ENCODE results near the gene PLXDC2. TPM values are rescaled to one million over a fixed set of nuclear protein-coding genes. Genes with fewer than 3 reads are reported as not detected.

The PLXDC2 gene
- total RNA-seq, 1 experiment from 2014 or later: 0.20 TPM

GRCh38 chr10:19772972-19773371 lies 43.3 kb upstream of the PLXDC2 start:
- H3K27ac ChIP-seq (ENCODE audit: low read depth, low read length): no peak overlapping the region
- H3K4me2 ChIP-seq (ENCODE audit: low read length): no peak overlapping the region
- ChIA-PET RAD21 (ENCODE audit: low non-redundant PET in 1 of 2, low total read pairs in 2 of 2, uncharacterized antibody in 2 of 2, unreplicated experiment in 2 of 2) (no interaction called here), POLR2A (no interaction called here), CTCF (no interaction called here)
- intact Hi-C loops (cut with micrococcal nuclease): no loop called here
- no peak overlapping the region for H3K4me3 ChIP-seq (replicated peaks in 1 of 2; ENCODE audit: low read depth in 1 of 2, low read length in 2 of 2)
- H3K9ac ChIP-seq (ENCODE audit: low read length): no peak overlapping the region
- H3K4me1 ChIP-seq (ENCODE audit: control insufficient read depth in 1 of 2, insufficient read depth in 2 of 2, low read length in 2 of 2): no peaks in the 10 kb centered on the region
- no TSS peak for BruUV-seq (replicated peaks)
- no peaks in the 10 kb centered on the region for H3K36me3 ChIP-seq (ENCODE audit: control insufficient read depth in 1 of 2, insufficient read depth in 2 of 2, low read length in 2 of 2)
- no peaks in the 10 kb centered on the region for H3K27me3 ChIP-seq (ENCODE audit: insufficient read depth, low read length)
- TF ChIP-seq FOSL1 (IDR thresholded peaks at IDR 0.05; ENCODE audit: low read depth): no peak
- H4K20me1 ChIP-seq (ENCODE audit: insufficient read depth): no peaks in the 10 kb centered on the region
- no peak overlapping the region for H2AFZ ChIP-seq (ENCODE audit: low read depth, low read length, poor library complexity, severe bottlenecking)
- ATAC-seq (no peak), DNase-seq (ENCODE audit: low read depth, low spot score) (no peak)
- no peaks in the 10 kb centered on the region for H3K9me2 ChIP-seq (ENCODE audit: insufficient read depth)
- H3K79me2 ChIP-seq (ENCODE audit: insufficient read depth, low read length): no peaks in the 10 kb centered on the region
- H3K9me3 ChIP-seq (ENCODE audit: control insufficient read depth in 1 of 2, insufficient read depth in 1 of 2, low read depth in 1 of 2, low read length in 2 of 2): peaks cover 17% of the 10 kb centered on the region in 2 experiments; a peak in 3 of 4 replicates

GRCh38 chr10:19775296-19775695 lies 40.9 kb upstream of the PLXDC2 start:
- Histone ChIP-seq H3K4me3 (replicated peaks in 1 of 2; ENCODE audit: low read depth in 1 of 2, low read length in 2 of 2) (no peak overlapping the region), H4K20me1 (ENCODE audit: insufficient read depth) (no peaks in the 10 kb centered on the region), H2AFZ (ENCODE audit: low read depth, low read length, poor library complexity, severe bottlenecking) (no peak overlapping the region), H3K36me3 (ENCODE audit: control insufficient read depth in 1 of 2, insufficient read depth in 2 of 2, low read length in 2 of 2) (no peaks in the 10 kb centered on the region), H3K4me1 (ENCODE audit: control insufficient read depth in 1 of 2, insufficient read depth in 2 of 2, low read length in 2 of 2) (no peaks in the 10 kb centered on the region), H3K79me2 (ENCODE audit: insufficient read depth, low read length) (no peaks in the 10 kb centered on the region), H3K27me3 (ENCODE audit: insufficient read depth, low read length) (no peaks in the 10 kb centered on the region), H3K4me2 (ENCODE audit: low read length) (no peak overlapping the region), H3K9me2 (ENCODE audit: insufficient read depth) (no peaks in the 10 kb centered on the region), H3K27ac (ENCODE audit: low read depth, low read length) (no peak overlapping the region), H3K9ac (ENCODE audit: low read length) (no peak overlapping the region), H3K9me3 (ENCODE audit: control insufficient read depth in 1 of 2, insufficient read depth in 1 of 2, low read depth in 1 of 2, low read length in 2 of 2) (peaks cover 17 to 26% of the 10 kb centered on the region in 2 experiments; a peak in 3 of 4 replicates)
- ChIA-PET CTCF (no interaction called here), RAD21 (ENCODE audit: low non-redundant PET in 1 of 2, low total read pairs in 2 of 2, uncharacterized antibody in 2 of 2, unreplicated experiment in 2 of 2) (no interaction called here), POLR2A (no interaction called here)
- BruUV-seq (replicated peaks): no TSS peak
- intact Hi-C loops (cut with micrococcal nuclease): no loop called here
- ATAC-seq (no peak), DNase-seq (ENCODE audit: low read depth, low spot score) (no peak)
- TF ChIP-seq ZNF274 (IDR thresholded peaks at IDR 0.05; ENCODE audit: low read depth, low read length): no peak
- no peak for TF ChIP-seq EGR1 (IDR thresholded peaks at IDR 0.05; ENCODE audit: low read depth)
- no peak for TF ChIP-seq POLR2A (IDR thresholded peaks at IDR 0.05; ENCODE audit: borderline replicate concordance, extremely low read depth, insufficient read depth, insufficient read length)
- no peak for TF ChIP-seq YY1 (IDR thresholded peaks at IDR 0.05; ENCODE audit: extremely low read depth, insufficient replicate concordance, low read depth, low read length)
- no peak for TF ChIP-seq CBX3 (IDR thresholded peaks at IDR 0.05; ENCODE audit: low read depth)
- no peak for TF ChIP-seq REST (IDR thresholded peaks at IDR 0.05; ENCODE audit: low read depth)
- no peak for TF ChIP-seq RAD21 (IDR thresholded peaks at IDR 0.05; ENCODE audit: low read depth)
- TF ChIP-seq SRF (IDR thresholded peaks at IDR 0.05; ENCODE audit: low read depth): no peak
- no peak for TF ChIP-seq MAX (IDR thresholded peaks at IDR 0.05)

Data from HCT116 (cell line).